Regular cardiac myocyte (primary cell): Measurements from ENCODE around the gene ADPRS. TPM values are rescaled to one million over a fixed set of nuclear protein-coding genes. Genes with fewer than 3 reads are reported as not detected.

Source experiments
- total RNA-seq: library from RNA; depleted of rRNA; stranded (reverse); fragments of >200 nt; gene quantifications from 2 replicates; pipeline ENCODE4 v1.2.3, GENCODE V29; 2014

ADPRS gene, protein sequence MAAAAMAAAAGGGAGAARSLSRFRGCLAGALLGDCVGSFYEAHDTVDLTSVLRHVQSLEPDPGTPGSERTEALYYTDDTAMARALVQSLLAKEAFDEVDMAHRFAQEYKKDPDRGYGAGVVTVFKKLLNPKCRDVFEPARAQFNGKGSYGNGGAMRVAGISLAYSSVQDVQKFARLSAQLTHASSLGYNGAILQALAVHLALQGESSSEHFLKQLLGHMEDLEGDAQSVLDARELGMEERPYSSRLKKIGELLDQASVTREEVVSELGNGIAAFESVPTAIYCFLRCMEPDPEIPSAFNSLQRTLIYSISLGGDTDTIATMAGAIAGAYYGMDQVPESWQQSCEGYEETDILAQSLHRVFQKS
- 38.7 and 39.7 TPM in 2 replicates for total RNA-seq

DNA sequence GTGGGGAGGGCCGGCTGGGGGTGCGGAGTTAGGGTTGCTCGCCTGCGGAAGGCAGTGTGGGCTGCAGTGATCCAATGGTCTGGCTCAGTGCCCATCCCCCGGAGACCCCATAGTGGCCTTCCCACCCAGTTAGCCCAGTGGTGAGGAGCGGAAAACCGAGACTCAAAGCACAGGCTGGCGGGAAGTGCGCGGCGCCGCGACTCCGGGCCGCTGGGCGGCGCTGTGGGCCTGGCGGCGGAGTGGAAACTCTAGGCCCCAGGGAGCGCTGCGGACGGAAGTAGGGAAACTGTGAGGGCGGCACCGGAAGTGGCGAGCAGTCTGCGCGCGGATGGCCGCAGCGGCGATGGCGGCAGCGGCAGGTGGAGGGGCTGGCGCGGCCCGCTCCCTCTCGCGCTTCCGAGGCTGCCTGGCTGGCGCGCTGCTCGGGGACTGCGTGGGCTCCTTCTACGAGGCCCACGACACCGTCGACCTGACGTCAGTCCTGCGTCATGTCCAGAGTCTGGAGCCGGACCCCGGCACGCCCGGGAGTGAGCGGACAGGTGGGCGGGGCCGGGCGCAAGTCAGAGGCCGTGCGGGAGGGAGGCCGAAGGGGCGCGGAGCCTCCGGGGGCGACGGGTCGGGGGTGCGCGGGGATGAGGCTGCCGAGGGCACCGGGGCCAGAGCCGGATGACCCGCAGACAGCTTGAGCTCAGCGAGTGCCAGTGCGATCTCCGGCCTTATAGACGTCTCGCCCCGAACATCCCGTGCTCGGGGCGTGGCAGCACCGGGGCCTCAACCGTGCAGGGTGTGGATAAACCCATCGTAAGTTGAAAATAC is at the start of gene ADPRS:
TSS of gene ADPRS (plus strand) at position 316 of the 816 bp plus-strand sequence. CDS start at position 329, 13 bp downstream.

DNA sequence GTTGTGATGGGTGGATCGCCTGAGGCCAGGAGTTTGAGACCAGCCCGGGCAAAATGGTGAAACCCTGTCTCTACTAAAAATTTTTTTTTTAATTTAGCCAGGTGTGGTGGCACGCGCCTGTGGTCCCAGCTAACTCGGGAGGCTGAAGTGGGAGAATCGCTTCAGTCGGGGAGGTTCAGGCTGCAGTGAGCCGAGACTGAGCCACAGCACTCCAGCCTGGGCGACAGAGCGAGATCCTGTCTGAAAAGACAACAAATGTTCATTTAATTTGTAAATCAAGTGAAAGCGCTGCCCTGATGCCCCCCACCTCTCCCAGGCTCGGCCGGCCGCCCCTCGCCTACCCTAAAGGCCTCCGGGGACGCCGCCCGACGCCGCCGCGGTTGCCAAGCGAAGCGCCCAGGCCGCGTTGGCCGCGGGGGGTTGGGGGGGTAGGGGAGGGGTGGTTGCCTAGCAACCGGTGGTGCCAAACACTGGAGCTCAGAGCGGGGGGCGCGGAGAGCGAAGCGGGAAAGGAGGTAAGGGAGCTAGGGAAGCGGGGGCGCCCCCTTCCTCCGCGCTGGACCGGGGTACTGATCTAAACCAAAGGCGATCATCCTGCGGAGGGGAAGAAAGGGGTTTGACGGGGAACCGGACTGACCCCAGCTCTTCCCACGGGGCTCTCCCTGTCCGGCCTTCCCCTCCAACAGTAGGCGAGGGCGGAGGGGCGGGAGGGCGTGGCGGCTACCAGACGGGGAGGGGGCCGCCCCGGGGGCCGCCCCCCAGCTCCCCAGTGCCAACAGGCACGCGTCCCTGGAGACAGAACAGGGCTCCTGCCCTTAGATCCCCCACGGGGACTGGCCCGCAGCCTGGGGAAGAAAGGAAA is 4.8 kb upstream of the ADPRS start, which contains the start of gene TEKT2:
TSS of gene TEKT2 (plus strand) at position 460 of the 862 bp plus-strand sequence. CDS start 828 bp downstream, outside the sequence.

DNA sequence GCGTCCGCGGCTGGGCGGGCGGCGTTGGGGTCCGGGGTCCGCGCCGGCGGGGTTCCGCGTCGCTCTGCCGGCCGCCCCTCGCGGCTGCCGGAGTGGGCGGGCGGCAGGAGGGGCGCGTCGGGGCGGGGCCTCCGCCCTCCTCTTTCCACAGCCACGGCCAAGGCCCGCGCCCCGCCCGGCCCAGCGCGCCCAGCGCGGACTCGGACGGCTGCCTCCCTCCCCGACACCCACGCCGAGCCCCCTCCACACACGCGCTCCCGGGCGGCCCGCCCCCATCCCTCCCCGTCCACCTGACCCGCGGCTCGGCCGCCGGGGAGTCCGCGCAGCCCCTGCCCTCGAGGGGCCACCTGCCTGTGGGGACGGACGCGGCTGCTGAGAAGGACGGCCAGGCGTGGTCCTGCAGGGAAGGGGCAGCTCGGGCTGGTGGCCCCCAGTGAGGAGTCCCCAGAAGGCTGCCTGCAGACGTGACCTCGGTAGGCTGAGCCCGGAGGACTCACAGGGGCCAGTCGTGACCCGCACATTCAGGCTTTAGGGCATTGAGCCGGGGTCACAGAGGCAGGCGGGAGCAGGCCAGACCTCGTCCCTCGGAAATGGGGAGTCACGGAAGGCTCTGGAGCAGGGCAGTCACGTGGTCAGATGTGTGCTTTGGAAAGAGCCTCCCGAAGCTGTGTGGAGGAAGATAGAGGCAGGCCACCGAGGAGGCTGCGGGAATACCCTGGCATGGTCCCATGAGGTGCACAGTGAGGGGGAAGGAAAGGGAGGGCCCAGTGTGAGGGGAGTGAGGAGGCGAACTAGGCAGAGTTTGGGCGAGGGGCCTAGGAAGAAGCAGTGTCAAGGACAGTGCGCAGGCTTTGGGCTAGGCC is 36.7 kb downstream of the ADPRS start, which contains the start of gene COL8A2:
TSS of gene COL8A2 (minus strand) at position 94 of the 863 bp plus-strand sequence. CDS start 24,980 bp downstream, outside the sequence.

Other genes starting within 250 kb of the ADPRS start
- gene AGO1, start 205.7 kb upstream of the ADPRS start, total RNA-seq, result 8.2 and 15.9 TPM in 2 replicates
- 9.4 and 11.6 TPM in 2 replicates for gene AGO3, start 157.8 kb upstream of the ADPRS start, total RNA-seq
- 0.28 TPM in 1 of 2 replicates, not detected in the other for gene TEKT2, start 4.8 kb upstream of the ADPRS start, total RNA-seq
- 0.58 and 2.0 TPM in 2 replicates for gene COL8A2, start 36.3 kb downstream of the ADPRS start, total RNA-seq
- 103 and 114 TPM in 2 replicates for gene TRAPPC3, start 60.6 kb downstream of the ADPRS start, total RNA-seq
- 62.0 and 90.5 TPM in 2 replicates for gene MAP7D1, start 67.3 kb downstream of the ADPRS start, total RNA-seq
- gene THRAP3, start 135.6 kb downstream of the ADPRS start, total RNA-seq, result 67.9 and 150 TPM in 2 replicates
- 3.6 and 8.5 TPM in 2 replicates for gene SH3D21, start 217.5 kb downstream of the ADPRS start, total RNA-seq
- 126 and 177 TPM in 2 replicates for gene EVA1B, start 234.8 kb downstream of the ADPRS start, total RNA-seq